Measurements from ENCODE around the gene DCUN1D5.

- TF ChIP-seq POLR2A (IDR thresholded peaks at IDR 0.05), result no peak
- TF ChIP-seq, protein P1, sequence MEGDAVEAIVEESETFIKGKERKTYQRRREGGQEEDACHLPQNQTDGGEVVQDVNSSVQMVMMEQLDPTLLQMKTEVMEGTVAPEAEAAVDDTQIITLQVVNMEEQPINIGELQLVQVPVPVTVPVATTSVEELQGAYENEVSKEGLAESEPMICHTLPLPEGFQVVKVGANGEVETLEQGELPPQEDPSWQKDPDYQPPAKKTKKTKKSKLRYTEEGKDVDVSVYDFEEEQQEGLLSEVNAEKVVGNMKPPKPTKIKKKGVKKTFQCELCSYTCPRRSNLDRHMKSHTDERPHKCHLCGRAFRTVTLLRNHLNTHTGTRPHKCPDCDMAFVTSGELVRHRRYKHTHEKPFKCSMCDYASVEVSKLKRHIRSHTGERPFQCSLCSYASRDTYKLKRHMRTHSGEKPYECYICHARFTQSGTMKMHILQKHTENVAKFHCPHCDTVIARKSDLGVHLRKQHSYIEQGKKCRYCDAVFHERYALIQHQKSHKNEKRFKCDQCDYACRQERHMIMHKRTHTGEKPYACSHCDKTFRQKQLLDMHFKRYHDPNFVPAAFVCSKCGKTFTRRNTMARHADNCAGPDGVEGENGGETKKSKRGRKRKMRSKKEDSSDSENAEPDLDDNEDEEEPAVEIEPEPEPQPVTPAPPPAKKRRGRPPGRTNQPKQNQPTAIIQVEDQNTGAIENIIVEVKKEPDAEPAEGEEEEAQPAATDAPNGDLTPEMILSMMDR (IDR thresholded peaks at IDR 0.05), result no peak
These were observed 21.0 kb downstream of the DCUN1D5 start for GRCh38 chr11:103071008-103071407.
